Gastrocnemius medialis (tissue), 4 donors: ENCODE results near the gene KLHL41. TPM values are rescaled to one million over a fixed set of nuclear protein-coding genes. Genes with fewer than 3 reads are reported as not detected.

Experiments
- ATAC-seq, 2 donors: fragments of 150-250 bp; one replicate each; pipeline ENCODE4 v1.9.1; 2016
- DNase-seq, 2 donors: peaks; one replicate each; pipeline ENCODE4 v3.0.0-alpha.2; 2019
- H3K27ac ChIP-seq, 4 donors: fragments of 200-600 bp; sonication (generic); 1 replicate in 1 of 4; 2 replicates in 3 of 4; pipeline ENCODE4 v1.5.1; 2016 to 2018; ENCODE audit warnings: mild to moderate bottlenecking in 2 of 4, moderate library complexity in 1 of 4
- H3K27me3 ChIP-seq, 3 donors: fragments of 200-600 bp; sonication (generic) in 2 of 3; 1 replicate in 1 of 3; 2 replicates in 2 of 3; pipeline versions ENCODE4 v1.5.1 to v1.6.0; 2016 to 2019; ENCODE audit warnings: mild to moderate bottlenecking in 1 of 3, moderate library complexity in 1 of 3
- H3K36me3 ChIP-seq, 2 donors: fragments of 200-600 bp; sonication (generic) in 1 of 2; one replicate each; pipeline ENCODE4 v1.5.1; 2017 to 2018
- H3K4me1 ChIP-seq, 2 donors: fragments of 200-600 bp; sonication (generic) in 1 of 2; one replicate each; pipeline ENCODE4 v1.5.1; 2016 to 2017; ENCODE audit warnings: mild to moderate bottlenecking in 2 of 2
- H3K4me3 ChIP-seq, 4 donors: fragments of 200-600 bp; sonication (generic) in 3 of 4; 1 replicate in 1 of 4; 2 replicates in 3 of 4; pipeline ENCODE4 v1.5.1; 2016 to 2019; ENCODE audit warnings: mild to moderate bottlenecking in 2 of 4
- H3K9me3 ChIP-seq, 3 donors: fragments of 200-600 bp; sonication (generic) in 2 of 3; 1 replicate in 1 of 3; 2 replicates in 2 of 3; pipeline ENCODE4 v1.5.1; 2016 to 2019
- POLR2A ChIP-seq, 2 donors: fragments of 450-650 bp; IDR thresholded peaks; one replicate each; pipeline ENCODE4 v1.6.1; 2017; ENCODE audit warnings: antibody characterized with exemption in 2 of 2, mild to moderate bottlenecking in 2 of 2, moderate library complexity in 2 of 2
- in situ Hi-C, 4 donors: fragments of 200-750 bp; cut with MboI; loops; one replicate each; pipeline versions ENCODE4 v1.15.0 to v1.8.0; 2017; ENCODE audit warnings: low sequenced_read_pairs in 4 of 4
- intact Hi-C: fragments of 100-400 bp; cut with DNase I; formaldehyde crosslinking; loops from one replicate; pipeline ENCODE4 v1.15.1; 2023; ENCODE audit warnings: low total_unique reads
- total RNA-seq, 4 donors: library from RNA; depleted of rRNA; stranded (reverse); fragments of >200 nt; gene quantifications; one replicate each; pipeline versions ENCODE4 v1.1.0 to v1.2.3, GENCODE V29; 2016
- TF ChIP-seq, protein P1 (sequence below), 5 experiments: fragments of 450-650 bp in 3 of 5; fragments of 200-600 bp in 2 of 5; sonication (generic) in 2 of 5; IDR thresholded peaks in 4 of 5; conservative IDR thresholded peaks in 1 of 5; 1 replicate in 4 of 5; 2 replicates in 1 of 5; pipeline ENCODE4 v1.5.1; 2016 to 2019; ENCODE audit warnings: antibody characterized with exemption in 5 of 5, mild to moderate bottlenecking in 3 of 5, moderate library complexity in 3 of 5

Gene KLHL41
- total RNA-seq, 4 donors from 2014 or later: 2,008 to 3,010 (median 2,782) TPM

DNA sequence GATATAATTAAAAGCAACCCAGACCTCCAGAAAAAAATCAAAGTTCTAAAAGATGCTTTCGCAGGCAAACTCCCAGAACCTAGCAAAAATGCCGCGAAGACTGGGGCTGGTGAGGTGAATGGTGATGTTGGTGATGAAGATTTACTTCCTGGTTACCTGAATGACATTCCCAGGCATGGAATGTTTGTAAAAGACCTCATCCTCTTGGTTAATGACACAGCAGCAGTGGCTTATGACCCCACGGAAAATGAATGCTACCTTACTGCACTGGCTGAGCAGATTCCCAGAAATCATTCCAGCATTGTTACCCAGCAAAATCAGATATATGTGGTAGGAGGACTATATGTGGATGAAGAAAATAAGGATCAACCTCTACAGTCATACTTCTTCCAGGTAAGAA, 994 bp downstream of the KLHL41 start:
- peaks cover 25% of the 10 kb centered on the region in 2 donors for H3K4me1 ChIP-seq
- in situ Hi-C loops (no loop called here), intact Hi-C loops (loop anchor here (5.0 to 10.0 kb wide), 2 partner anchors 314 to 1652 kb away; partner anchors contain the start of genes METTL5, TLK1 and UBR3)
- H3K27ac ChIP-seq: peak overlapping the region; percentile 90 to 95 (median 92)
- DNase-seq: no peak
- TF ChIP-seq, protein P1, sequence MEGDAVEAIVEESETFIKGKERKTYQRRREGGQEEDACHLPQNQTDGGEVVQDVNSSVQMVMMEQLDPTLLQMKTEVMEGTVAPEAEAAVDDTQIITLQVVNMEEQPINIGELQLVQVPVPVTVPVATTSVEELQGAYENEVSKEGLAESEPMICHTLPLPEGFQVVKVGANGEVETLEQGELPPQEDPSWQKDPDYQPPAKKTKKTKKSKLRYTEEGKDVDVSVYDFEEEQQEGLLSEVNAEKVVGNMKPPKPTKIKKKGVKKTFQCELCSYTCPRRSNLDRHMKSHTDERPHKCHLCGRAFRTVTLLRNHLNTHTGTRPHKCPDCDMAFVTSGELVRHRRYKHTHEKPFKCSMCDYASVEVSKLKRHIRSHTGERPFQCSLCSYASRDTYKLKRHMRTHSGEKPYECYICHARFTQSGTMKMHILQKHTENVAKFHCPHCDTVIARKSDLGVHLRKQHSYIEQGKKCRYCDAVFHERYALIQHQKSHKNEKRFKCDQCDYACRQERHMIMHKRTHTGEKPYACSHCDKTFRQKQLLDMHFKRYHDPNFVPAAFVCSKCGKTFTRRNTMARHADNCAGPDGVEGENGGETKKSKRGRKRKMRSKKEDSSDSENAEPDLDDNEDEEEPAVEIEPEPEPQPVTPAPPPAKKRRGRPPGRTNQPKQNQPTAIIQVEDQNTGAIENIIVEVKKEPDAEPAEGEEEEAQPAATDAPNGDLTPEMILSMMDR (IDR thresholded peaks at IDR 0.05 in 4 of 5, conservative IDR thresholded peaks at IDR 0.05 in 1 of 5): no peak
- TF ChIP-seq POLR2A (IDR thresholded peaks at IDR 0.05): no peak
- no peaks in the 10 kb centered on the region for H3K9me3 ChIP-seq
- H3K4me3 ChIP-seq: peak overlapping the region; percentile 71 to 74 (median 72)
- H3K27me3 ChIP-seq: no peaks in the 10 kb centered on the region
- H3K36me3 ChIP-seq: peaks cover 0 to 13% of the 10 kb centered on the region in 2 donors
- no peak for ATAC-seq

DNA sequence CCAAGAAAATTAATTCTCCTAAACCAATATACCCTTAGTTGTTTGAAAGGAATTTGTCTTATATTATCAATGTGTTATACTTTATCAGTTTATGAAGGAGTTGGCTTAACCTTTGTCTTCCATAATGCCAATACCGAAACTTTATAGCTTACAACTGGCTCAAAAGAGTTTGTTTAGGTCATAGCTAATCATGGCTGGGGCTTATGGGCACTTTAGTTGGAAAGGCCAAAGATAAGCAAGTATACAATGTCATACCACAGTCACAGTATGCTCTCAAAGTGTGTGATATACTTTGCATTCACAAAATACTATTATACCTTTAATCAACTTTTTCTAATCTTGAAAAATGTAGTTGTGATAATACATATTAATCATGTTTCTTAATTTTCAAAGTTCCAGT, 2.3 kb downstream of the KLHL41 start:
- Histone ChIP-seq H3K4me3 (peak overlapping the region; percentile 71 to 74 (median 72)), H3K27me3 (no peaks in the 10 kb centered on the region), H3K4me1 (peaks cover 30 to 34% of the 10 kb centered on the region in 2 donors), H3K36me3 (peaks cover 0 to 17% of the 10 kb centered on the region in 2 donors), H3K9me3 (no peaks in the 10 kb centered on the region), H3K27ac (peak overlapping the region; percentile 90 to 95 (median 92))
- peak in 1 of 2 donors; percentile 50 for TF ChIP-seq POLR2A (IDR thresholded peaks at IDR 0.05)
- TF ChIP-seq, protein P1 (IDR thresholded peaks at IDR 0.05 in 4 of 5, conservative IDR thresholded peaks at IDR 0.05 in 1 of 5): no peak
- intact Hi-C loops: loop anchor here (5.0 to 10.0 kb wide), 2 partner anchors 313 to 1650 kb away; partner anchors contain the start of genes METTL5, TLK1 and UBR3
- in situ Hi-C loops: no loop called here
- ATAC-seq (no peak), DNase-seq (no peak)

DNA sequence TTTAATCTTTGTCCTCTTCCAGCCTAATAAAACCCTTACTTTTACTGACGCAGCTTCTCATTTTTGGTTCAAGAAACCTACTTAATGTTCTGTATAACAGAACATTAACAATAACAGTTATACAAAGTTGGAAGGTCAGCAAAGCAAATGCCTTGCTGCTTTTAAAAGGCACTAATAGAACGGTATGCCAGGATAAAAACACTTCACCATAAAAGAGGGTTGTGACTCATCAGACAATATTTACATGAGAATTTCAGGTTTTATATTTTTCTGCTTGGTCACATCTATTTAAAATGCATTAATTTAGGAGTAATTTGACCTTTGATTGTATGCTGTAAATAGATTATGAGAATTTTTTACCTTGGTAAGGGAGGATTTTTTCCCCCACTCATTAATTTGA, 3.0 kb downstream of the KLHL41 start:
- DNase-seq (no peak), ATAC-seq (no peak)
- H3K27ac ChIP-seq: peak overlapping the region; percentile 90 to 95 (median 92)
- H3K4me3 ChIP-seq: peak overlapping the region; percentile 71 to 74 (median 72)
- no peaks in the 10 kb centered on the region for H3K27me3 ChIP-seq
- no peak for TF ChIP-seq POLR2A (IDR thresholded peaks at IDR 0.05)
- TF ChIP-seq, protein P1 (IDR thresholded peaks at IDR 0.05 in 4 of 5, conservative IDR thresholded peaks at IDR 0.05 in 1 of 5): no peak
- H3K9me3 ChIP-seq: no peaks in the 10 kb centered on the region
- peaks cover 0 to 24% of the 10 kb centered on the region in 2 donors for H3K36me3 ChIP-seq
- peaks cover 30 to 33% of the 10 kb centered on the region in 2 donors for H3K4me1 ChIP-seq
- intact Hi-C loops (loop anchor here (5.0 to 10.0 kb wide), 2 partner anchors 312 to 1650 kb away; partner anchors contain the start of genes METTL5, TLK1 and UBR3), in situ Hi-C loops (no loop called here)

DNA sequence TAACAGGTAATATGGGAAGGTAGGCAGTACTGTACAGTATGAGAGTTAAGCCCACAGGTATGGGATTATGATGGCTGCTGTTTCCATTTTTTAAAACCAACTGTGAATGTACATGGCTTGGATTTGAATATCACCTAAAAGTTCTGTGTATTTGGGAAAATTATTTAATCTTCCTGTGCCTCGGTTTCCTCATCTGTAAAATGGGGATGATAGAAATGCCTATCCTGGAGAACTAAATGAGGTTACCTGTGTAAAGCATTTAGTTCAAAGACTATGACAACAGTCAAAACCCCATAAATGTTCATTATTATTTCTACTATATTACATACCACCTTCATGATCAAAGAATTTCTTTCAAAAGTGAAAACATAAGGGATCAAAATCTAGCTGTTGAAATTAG, 3.6 kb downstream of the KLHL41 start:
- DNase-seq: no peak
- ATAC-seq: no peak
- peak overlapping the region; percentile 90 to 95 (median 92) for H3K27ac ChIP-seq
- peaks cover 0 to 30% of the 10 kb centered on the region in 2 donors for H3K36me3 ChIP-seq
- no peaks in the 10 kb centered on the region for H3K27me3 ChIP-seq
- peaks cover 31 to 32% of the 10 kb centered on the region in 2 donors for H3K4me1 ChIP-seq
- intact Hi-C loops: loop anchor here (5.0 to 10.0 kb wide), 2 partner anchors 312 to 1649 kb away; partner anchors contain the start of genes METTL5, TLK1 and UBR3
- H3K9me3 ChIP-seq: no peaks in the 10 kb centered on the region
- peak overlapping the region; percentile 71 to 74 (median 72) for H3K4me3 ChIP-seq
- in situ Hi-C loops: no loop called here
- TF ChIP-seq, protein P1 (IDR thresholded peaks at IDR 0.05 in 4 of 5, conservative IDR thresholded peaks at IDR 0.05 in 1 of 5): no peak
- TF ChIP-seq POLR2A (IDR thresholded peaks at IDR 0.05): peak in 1 of 2 donors; percentile 15
